ENCODE measurements around the gene TLK1. TPM values are rescaled to one million over a fixed set of nuclear protein-coding genes. Genes with fewer than 3 reads are reported as not detected.

Gene TLK1
- polyA plus RNA-seq, 1 donor from 2014 or later: 33.1 TPM

GRCh38 chr2:170986566-170987258 lies 174.0 kb downstream of the TLK1 start:
- H3K27ac ChIP-seq (ENCODE audit: low read length): no peak overlapping the region
- no peak overlapping the region for H3K4me3 ChIP-seq (ENCODE audit: low read length)

GRCh38 chr2:170985407-170985806 lies 175.3 kb downstream of the TLK1 start:
- Histone ChIP-seq H3K27me3 (ENCODE audit: insufficient read depth, low read depth, low read length) (no peaks in the 10 kb centered on the region), H3K9me2 (ENCODE audit: insufficient read depth, low read length) (no peaks in the 10 kb centered on the region), H3F3A (ENCODE audit: insufficient read depth, low read length, poor library complexity, severe bottlenecking) (no peaks in the 10 kb centered on the region), H3K9me3 (ENCODE audit: low read length) (no peaks in the 10 kb centered on the region), H3K4me3 (ENCODE audit: low read length) (no peak overlapping the region), H3K9ac (ENCODE audit: low read length) (no peak overlapping the region), H3K27ac (ENCODE audit: low read length) (no peak overlapping the region), H3K4me2 (ENCODE audit: low read length) (no peak overlapping the region), H4K20me1 (ENCODE audit: insufficient read depth) (no peaks in the 10 kb centered on the region), H2AFZ (ENCODE audit: low read depth, low read length) (no peak overlapping the region), H3K36me3 (ENCODE audit: insufficient read depth, low read length) (no peaks in the 10 kb centered on the region), H3K79me2 (replicated peaks; ENCODE audit: insufficient read depth, low read length) (no peaks in the 10 kb centered on the region)
- TF ChIP-seq CTCF (IDR thresholded peaks at IDR 0.05; ENCODE audit: poor library complexity, severe bottlenecking): no peak
- no peak for TF ChIP-seq POLR2AphosphoS5 (IDR thresholded peaks at IDR 0.05)
- no peak for TF ChIP-seq MXI1 (conservative IDR thresholded peaks at IDR 0.05; ENCODE audit: poor library complexity, severe bottlenecking)
- no peak for TF ChIP-seq SMC3 (conservative IDR thresholded peaks at IDR 0.05; ENCODE audit: poor library complexity)

More at GRCh38 chr2:170986566-170987258, 174.0 kb downstream of the TLK1 start:
- no peaks in the 10 kb centered on the region for H3K79me2 ChIP-seq (replicated peaks; ENCODE audit: insufficient read depth, low read length)
- H3K27me3 ChIP-seq (ENCODE audit: insufficient read depth, low read depth, low read length): no peaks in the 10 kb centered on the region
- TF ChIP-seq MXI1 (conservative IDR thresholded peaks at IDR 0.05; ENCODE audit: poor library complexity, severe bottlenecking) (no peak), SMC3 (conservative IDR thresholded peaks at IDR 0.05; ENCODE audit: poor library complexity) (no peak), TAF1 (IDR thresholded peaks at IDR 0.05; ENCODE audit: low read depth) (no peak), CTCF (IDR thresholded peaks at IDR 0.05; ENCODE audit: poor library complexity, severe bottlenecking) (no peak), EZH2 (IDR thresholded peaks at IDR 0.05; ENCODE audit: borderline replicate concordance, insufficient read depth, low read length, poor library complexity, severe bottlenecking) (no peak), POLR2AphosphoS5 (IDR thresholded peaks at IDR 0.05) (no peak)
- no peaks in the 10 kb centered on the region for H3K9me2 ChIP-seq (ENCODE audit: insufficient read depth, low read length)
- H4K20me1 ChIP-seq (ENCODE audit: insufficient read depth): no peaks in the 10 kb centered on the region
- H3K4me2 ChIP-seq (ENCODE audit: low read length): no peak overlapping the region
- no peaks in the 10 kb centered on the region for H3F3A ChIP-seq (ENCODE audit: insufficient read depth, low read length, poor library complexity, severe bottlenecking)
- H3K36me3 ChIP-seq (ENCODE audit: insufficient read depth, low read length): no peaks in the 10 kb centered on the region
- no peak overlapping the region for H2AFZ ChIP-seq (ENCODE audit: low read depth, low read length)
- H3K9me3 ChIP-seq (ENCODE audit: low read length): no peaks in the 10 kb centered on the region
- no peak overlapping the region for H3K9ac ChIP-seq (ENCODE audit: low read length)

GRCh38 chr2:170984079-170984478 lies 176.6 kb downstream of the TLK1 start:
- H3F3A ChIP-seq (ENCODE audit: insufficient read depth, low read length, poor library complexity, severe bottlenecking): no peaks in the 10 kb centered on the region
- no peak for TF ChIP-seq RAD21 (conservative IDR thresholded peaks at IDR 0.05)
- no peak for TF ChIP-seq TAF1 (IDR thresholded peaks at IDR 0.05; ENCODE audit: low read depth)
- TF ChIP-seq EZH2 (IDR thresholded peaks at IDR 0.05; ENCODE audit: borderline replicate concordance, insufficient read depth, low read length, poor library complexity, severe bottlenecking): no peak
- no peak for TF ChIP-seq MXI1 (conservative IDR thresholded peaks at IDR 0.05; ENCODE audit: poor library complexity, severe bottlenecking)
- no peak for TF ChIP-seq CTCF (IDR thresholded peaks at IDR 0.05; ENCODE audit: poor library complexity, severe bottlenecking)
- TF ChIP-seq EP300 (conservative IDR thresholded peaks at IDR 0.05; ENCODE audit: poor library complexity, severe bottlenecking): no peak
- H3K4me2 ChIP-seq (ENCODE audit: low read length): no peak overlapping the region
- H3K9me3 ChIP-seq (ENCODE audit: low read length): no peaks in the 10 kb centered on the region
- H3K79me2 ChIP-seq (replicated peaks; ENCODE audit: insufficient read depth, low read length): no peaks in the 10 kb centered on the region
- H3K4me3 ChIP-seq (ENCODE audit: low read length): no peak overlapping the region
- H3K27me3 ChIP-seq (ENCODE audit: insufficient read depth, low read depth, low read length): no peaks in the 10 kb centered on the region
- no peak overlapping the region for H3K9ac ChIP-seq (ENCODE audit: low read length)
- H2AFZ ChIP-seq (ENCODE audit: low read depth, low read length): no peak overlapping the region
- no peaks in the 10 kb centered on the region for H3K36me3 ChIP-seq (ENCODE audit: insufficient read depth, low read length)
- H4K20me1 ChIP-seq (ENCODE audit: insufficient read depth): no peaks in the 10 kb centered on the region
- H3K27ac ChIP-seq (ENCODE audit: low read length): no peak overlapping the region
- H3K9me2 ChIP-seq (ENCODE audit: insufficient read depth, low read length): no peaks in the 10 kb centered on the region

Data from neural cell (in vitro differentiated cells).